ENCODE measurements around the gene CGA. TPM values are rescaled to one million over a fixed set of nuclear protein-coding genes. Genes with fewer than 3 reads are reported as not detected.

CGA gene
- polyA plus RNA-seq, 1 of the 3 experiments (the other 2 are of a cell fraction), result 0.10 TPM

GRCh38 chr6:87089135-87089534 lies 5.8 kb downstream of the CGA start:
- H3K27ac ChIP-seq (ENCODE audit: low read depth in 2 of 2, low read length in 1 of 2), result no peak overlapping the region
- H2AFZ ChIP-seq (ENCODE audit: low read depth), result no peak overlapping the region
- no peak for TF ChIP-seq TCF12 (IDR thresholded peaks at IDR 0.05)
- TF ChIP-seq ELF1 (IDR thresholded peaks at IDR 0.05), result no peak
- TF ChIP-seq USF2 (IDR thresholded peaks at IDR 0.05; ENCODE audit: borderline replicate concordance, low read depth, low read length), result no peak
- no peak for TF ChIP-seq EP300 (IDR thresholded peaks at IDR 0.05; ENCODE audit: borderline replicate concordance in 1 of 2, low read depth in 1 of 2, low read length in 1 of 2)
- no peak for TF ChIP-seq TEAD4 (IDR thresholded peaks at IDR 0.05; ENCODE audit: borderline replicate concordance, insufficient read depth)
- TF ChIP-seq GATA2 (CRISPR knock-in tag; IDR thresholded peaks at IDR 0.05), result no peak
- TF ChIP-seq IRF3 (IDR thresholded peaks at IDR 0.05; ENCODE audit: low read depth, low read length), result no peak
- no peak for TF ChIP-seq FOSL2 (IDR thresholded peaks at IDR 0.05; ENCODE audit: borderline replicate concordance, low read depth)
- TF ChIP-seq FOXJ3 (CRISPR knock-in tag; IDR thresholded peaks at IDR 0.05), result no peak
- no peak for TF ChIP-seq MXI1 (IDR thresholded peaks at IDR 0.05; ENCODE audit: low read depth, low read length)
- no peak for TF ChIP-seq RFX5 (IDR thresholded peaks at IDR 0.05; ENCODE audit: low read length)
- TF ChIP-seq SIN3A (IDR thresholded peaks at IDR 0.05; ENCODE audit: borderline replicate concordance, low read depth, low read length), result no peak
- TF ChIP-seq EZH2phosphoT487 (IDR thresholded peaks at IDR 0.05; ENCODE audit: borderline replicate concordance, low read depth), result no peak
- TF ChIP-seq FOXM1 (IDR thresholded peaks at IDR 0.05; ENCODE audit: low read depth), result no peak
- no peak for TF ChIP-seq USF1 (IDR thresholded peaks at IDR 0.05; ENCODE audit: borderline replicate concordance, low read depth)
- no peak for TF ChIP-seq YY1 (IDR thresholded peaks at IDR 0.05; ENCODE audit: low read depth)
- no peak for TF ChIP-seq RXRA (IDR thresholded peaks at IDR 0.05; ENCODE audit: borderline replicate concordance, low read depth)
- TF ChIP-seq JUND (IDR thresholded peaks at IDR 0.05), result no peak
- no peak for TF ChIP-seq RCOR1 (IDR thresholded peaks at IDR 0.05; ENCODE audit: low read length)
- TF ChIP-seq RAD21 (IDR thresholded peaks at IDR 0.05; ENCODE audit: low read length), result no peak
- H3K9me2 ChIP-seq, result no peaks in the 10 kb centered on the region
- H3K4me2 ChIP-seq, result no peak overlapping the region
- no peak overlapping the region for H3K4me3 ChIP-seq (ENCODE audit: low read depth in 2 of 2, low read length in 1 of 2)
- no peaks in the 10 kb centered on the region for H3K36me3 ChIP-seq (replicated peaks in 1 of 2; ENCODE audit: control insufficient read depth in 1 of 2, insufficient read depth in 2 of 2, low read length in 1 of 2)
- ChIA-PET POLR2A (interaction anchor here (0.5 kb wide), 1 partner anchor 69 kb away, joined by 3 read pairs; no protein-coding TSS in a partner anchor), CTCF (interaction anchor here (0.6 kb wide), 1 partner anchor 9 kb away, joined by 3 read pairs; no protein-coding TSS in a partner anchor)
- peaks cover 4% of the 10 kb centered on the region for H3F3A ChIP-seq (replicated peaks; ENCODE audit: insufficient read depth)
- H3K9me3 ChIP-seq, result no peaks in the 10 kb centered on the region
- H3K4me1 ChIP-seq (ENCODE audit: control insufficient read depth in 1 of 2, insufficient read depth in 2 of 2, low read depth in 1 of 2, low read length in 1 of 2), result peaks cover 0 to 2% of the 10 kb centered on the region in 2 experiments; a peak in 1 of 4 replicates
- 71% methylated on average over 2 of the region's 2 CpGs for WGBS (ENCODE audit: low lambda C conversion rate)
- H4K20me1 ChIP-seq (ENCODE audit: insufficient read depth), result no peaks in the 10 kb centered on the region
- no peak overlapping the region for H3K9ac ChIP-seq
- H3K27me3 ChIP-seq (ENCODE audit: insufficient read depth), result no peaks in the 10 kb centered on the region
- no peaks in the 10 kb centered on the region for H3K79me2 ChIP-seq (ENCODE audit: insufficient read depth)
- no peak for DNase-seq

Measured in SK-N-SH (cell line).